PC-9 (cell line): ENCODE results near the gene CLDN25.

ENCODE experiments used
- EZH2 ChIP-seq: fragments of 200-600 bp; sonication (generic); IDR thresholded peaks from 2 replicates; pipeline ENCODE4 v1.8.0; 2017; ENCODE audit warnings: antibody characterized with exemption, low read depth
- TF ChIP-seq, protein P1 (sequence below): fragments of 200-600 bp; sonication (generic); conservative IDR thresholded peaks from 2 replicates; pipeline ENCODE4 v1.6.1; 2017; ENCODE audit warnings: mixed run types, antibody characterized with exemption, mild to moderate bottlenecking, moderate library complexity

- TF ChIP-seq, protein P1, sequence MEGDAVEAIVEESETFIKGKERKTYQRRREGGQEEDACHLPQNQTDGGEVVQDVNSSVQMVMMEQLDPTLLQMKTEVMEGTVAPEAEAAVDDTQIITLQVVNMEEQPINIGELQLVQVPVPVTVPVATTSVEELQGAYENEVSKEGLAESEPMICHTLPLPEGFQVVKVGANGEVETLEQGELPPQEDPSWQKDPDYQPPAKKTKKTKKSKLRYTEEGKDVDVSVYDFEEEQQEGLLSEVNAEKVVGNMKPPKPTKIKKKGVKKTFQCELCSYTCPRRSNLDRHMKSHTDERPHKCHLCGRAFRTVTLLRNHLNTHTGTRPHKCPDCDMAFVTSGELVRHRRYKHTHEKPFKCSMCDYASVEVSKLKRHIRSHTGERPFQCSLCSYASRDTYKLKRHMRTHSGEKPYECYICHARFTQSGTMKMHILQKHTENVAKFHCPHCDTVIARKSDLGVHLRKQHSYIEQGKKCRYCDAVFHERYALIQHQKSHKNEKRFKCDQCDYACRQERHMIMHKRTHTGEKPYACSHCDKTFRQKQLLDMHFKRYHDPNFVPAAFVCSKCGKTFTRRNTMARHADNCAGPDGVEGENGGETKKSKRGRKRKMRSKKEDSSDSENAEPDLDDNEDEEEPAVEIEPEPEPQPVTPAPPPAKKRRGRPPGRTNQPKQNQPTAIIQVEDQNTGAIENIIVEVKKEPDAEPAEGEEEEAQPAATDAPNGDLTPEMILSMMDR = no peak
- no peak for TF ChIP-seq EZH2
Observed at GRCh38 chr11:113752932-113753331, 26.7 kb upstream of the CLDN25 start.
